Stimulated activated CD8-positive, alpha-beta memory T cell treated with anti-CD3 and anti-CD28 coated beads, Interleukin-4, amount 100 ng/mL, for 48 hours (primary cell): ENCODE results near the gene NEAT1.

ENCODE experiments used
- DNase-seq: peaks from one replicate; pipeline ENCODE4 v3.0.0-alpha.2; 2020

NEAT1 gene

DNA sequence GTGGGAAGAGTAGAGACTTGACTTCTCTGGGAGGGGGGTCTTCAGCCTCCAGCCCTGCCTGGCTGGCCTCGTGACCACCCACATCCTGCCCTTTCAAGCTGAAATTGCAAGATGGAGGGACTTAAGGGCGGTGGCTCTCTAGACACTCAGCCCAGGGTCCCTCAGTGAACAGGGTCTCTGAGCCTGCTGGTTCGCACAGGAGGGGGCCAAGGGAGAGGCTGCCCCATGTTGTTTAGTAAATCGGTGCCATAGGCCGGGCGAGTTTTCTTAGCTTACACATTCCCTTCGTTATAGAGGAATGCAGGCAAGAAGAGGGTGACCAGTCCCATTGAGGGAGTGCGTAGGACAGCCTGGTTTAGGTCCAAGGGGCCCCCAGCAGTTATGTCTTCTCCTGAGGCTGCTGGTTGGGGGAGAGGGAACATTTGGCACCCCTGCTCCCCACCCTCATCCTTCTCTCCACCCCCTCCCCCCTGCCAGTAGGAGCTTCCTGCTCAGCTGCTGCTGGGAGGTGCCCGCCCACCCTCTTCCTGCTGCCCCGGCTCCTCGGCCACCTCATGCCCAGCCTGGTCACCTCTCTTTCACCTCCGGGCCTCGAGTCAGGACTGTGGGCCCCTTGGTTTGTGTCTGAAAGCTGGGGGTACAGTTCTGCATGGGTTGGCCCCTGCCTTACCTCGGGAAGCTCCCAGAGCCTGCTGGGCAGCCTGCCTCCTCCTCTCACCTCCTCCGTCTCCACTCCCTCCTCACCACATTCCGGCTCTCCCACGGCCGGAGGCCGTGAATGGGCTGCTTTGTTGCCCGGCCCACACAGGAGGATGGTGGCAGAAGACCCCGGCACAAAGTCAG is 32.3 kb upstream of the NEAT1 start:
- DNase-seq, result no peak

DNA sequence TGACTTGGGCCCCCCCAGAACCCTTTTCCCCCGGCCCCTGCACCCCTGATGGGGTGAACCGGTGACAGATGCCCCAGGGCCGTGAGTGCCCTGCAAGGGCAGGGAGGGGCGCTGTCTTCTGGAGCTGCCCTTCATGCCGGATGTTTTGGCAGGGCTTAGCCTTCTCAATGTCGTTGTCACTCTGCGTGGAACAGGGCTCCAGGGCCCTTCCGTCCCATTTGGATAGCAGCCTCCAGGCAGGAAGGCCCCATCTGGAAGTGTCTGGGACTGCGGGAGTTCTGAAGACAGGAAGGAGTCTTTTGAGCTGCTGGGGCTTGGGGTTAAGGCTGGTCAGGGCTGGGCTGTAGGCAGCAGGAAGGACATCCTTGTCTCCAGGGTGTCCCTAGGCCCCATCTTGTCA is 31.6 kb upstream of the NEAT1 start:
- no peak for DNase-seq

DNA sequence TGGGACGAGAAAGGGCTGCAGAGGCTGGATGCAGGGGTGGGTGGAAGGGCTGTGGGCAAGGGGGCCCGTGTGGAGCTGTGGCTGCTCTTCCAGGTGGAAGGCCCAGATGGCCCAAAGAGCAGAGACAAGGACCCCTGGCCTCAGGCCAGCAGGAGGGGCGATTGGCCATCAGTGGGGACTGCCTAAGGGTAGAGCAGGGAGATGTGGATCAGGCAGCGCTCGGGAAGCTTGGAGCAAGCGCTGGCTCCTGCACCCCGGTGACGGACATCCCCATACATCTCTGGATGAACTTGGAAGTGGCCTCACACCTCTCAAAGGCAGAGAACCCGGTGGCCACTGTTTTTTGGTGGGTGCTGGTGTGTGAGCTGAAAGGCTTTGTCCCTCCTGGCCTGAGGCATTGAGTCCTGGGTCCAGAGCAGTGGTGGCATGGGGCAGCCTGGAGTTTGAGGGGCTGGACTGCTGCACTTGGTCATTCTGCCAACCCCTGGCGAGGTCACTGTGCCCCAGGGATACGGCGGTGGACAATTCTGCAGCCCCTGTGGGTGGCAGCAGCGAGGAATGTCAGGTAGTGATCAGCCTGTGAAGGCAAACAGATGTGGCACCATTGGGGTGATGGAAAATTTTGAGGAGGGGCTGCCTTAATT is 30.3 kb upstream of the NEAT1 start:
- no peak for DNase-seq

DNA sequence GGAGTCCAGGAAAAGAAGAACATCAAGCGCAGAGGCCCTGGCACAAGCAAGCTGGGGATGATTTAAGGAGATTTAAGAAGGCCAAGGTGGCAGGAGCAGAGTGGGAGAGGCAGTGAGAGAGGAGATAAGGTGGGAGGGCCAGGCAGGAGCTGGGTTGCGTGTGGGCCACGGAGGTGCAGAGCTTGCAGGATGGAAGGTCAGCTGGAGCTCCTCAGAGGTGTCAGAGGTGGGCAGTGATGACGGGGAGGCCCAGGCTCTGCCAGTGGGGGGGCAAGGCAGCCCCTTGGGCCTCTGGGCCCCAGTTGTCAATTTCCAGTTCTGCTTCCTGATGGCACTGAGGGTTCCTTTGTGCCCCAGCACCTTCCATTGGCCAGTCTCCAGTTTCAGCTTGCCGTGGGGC is 29.7 kb upstream of the NEAT1 start:
- no peak for DNase-seq

DNA sequence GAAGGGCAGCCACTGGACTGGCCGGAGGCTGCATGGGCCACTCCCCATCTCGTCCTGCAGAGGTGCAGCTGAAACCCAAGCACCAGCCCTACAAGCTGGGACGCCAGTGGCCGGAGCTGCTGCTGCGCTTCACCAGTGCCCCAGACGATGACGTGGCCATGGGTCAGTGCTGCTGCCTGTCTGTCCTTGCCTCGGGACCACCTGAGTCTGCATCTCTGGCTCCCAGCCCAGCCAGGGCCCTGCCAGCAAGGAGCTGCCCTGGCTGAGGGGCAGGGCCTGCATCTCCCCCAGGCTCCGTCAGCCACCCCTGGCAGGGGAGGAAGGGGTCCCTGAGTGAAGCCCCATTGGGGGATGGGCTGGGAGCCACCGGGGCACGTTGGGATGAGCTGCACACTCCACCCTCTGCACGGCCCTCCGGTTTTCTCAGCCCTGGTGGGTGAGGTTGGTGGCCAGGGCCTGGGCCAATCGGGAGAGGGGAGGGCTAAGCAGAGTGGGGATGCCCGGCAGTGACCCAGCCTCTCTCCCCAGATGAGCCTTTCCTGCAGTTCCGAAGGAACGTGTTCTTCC is 29.0 kb upstream of the NEAT1 start:
- DNase-seq, result no peak

DNA sequence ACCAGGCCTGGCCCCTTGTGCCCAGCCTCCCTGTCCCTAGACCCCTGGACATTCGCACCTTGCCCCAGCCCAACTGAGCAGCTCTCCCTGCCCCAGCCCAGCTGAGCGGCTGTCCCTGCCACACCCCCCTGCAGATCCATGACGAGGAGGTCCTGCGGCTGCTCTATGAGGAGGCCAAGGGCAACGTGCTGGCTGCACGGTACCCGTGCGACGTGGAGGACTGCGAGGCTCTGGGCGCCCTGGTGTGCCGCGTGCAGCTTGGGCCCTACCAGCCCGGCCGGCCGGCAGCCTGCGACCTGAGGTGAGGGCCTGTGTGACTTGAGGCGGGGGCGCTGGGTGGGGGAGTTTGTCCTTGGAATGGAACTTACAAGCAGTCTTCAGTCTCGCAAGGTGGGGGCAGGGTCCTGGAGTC is 28.5 kb upstream of the NEAT1 start:
- DNase-seq, result no peak

DNA sequence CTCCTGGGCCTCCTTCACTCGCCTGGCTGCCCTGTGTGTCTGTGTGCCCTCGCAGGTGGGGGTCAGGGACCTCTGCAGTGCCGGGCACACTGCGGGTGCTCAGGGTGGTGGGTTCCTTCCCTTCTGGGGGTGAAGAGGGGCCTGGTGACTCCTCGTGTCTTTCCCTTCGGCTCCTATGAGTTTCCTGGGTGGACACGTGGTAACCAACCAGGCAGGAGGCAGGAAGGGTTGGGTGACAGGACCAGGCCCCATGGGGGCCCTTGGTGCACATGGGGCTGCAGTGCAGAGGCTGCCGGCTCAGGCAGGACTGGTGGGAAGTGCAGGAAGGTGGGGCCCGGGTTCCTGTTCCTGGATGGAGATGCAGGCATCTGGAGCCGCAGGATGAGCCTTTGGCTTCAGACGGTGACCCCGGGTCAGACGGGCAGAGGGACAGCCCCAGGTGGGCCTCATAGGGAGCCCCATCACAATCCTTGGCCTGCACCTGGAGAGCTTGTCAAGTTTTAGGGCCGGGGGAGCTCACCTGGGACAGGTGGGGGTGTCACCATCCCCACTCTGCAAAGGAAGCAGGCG is 26.6 kb upstream of the NEAT1 start:
- DNase-seq, result no peak

DNA sequence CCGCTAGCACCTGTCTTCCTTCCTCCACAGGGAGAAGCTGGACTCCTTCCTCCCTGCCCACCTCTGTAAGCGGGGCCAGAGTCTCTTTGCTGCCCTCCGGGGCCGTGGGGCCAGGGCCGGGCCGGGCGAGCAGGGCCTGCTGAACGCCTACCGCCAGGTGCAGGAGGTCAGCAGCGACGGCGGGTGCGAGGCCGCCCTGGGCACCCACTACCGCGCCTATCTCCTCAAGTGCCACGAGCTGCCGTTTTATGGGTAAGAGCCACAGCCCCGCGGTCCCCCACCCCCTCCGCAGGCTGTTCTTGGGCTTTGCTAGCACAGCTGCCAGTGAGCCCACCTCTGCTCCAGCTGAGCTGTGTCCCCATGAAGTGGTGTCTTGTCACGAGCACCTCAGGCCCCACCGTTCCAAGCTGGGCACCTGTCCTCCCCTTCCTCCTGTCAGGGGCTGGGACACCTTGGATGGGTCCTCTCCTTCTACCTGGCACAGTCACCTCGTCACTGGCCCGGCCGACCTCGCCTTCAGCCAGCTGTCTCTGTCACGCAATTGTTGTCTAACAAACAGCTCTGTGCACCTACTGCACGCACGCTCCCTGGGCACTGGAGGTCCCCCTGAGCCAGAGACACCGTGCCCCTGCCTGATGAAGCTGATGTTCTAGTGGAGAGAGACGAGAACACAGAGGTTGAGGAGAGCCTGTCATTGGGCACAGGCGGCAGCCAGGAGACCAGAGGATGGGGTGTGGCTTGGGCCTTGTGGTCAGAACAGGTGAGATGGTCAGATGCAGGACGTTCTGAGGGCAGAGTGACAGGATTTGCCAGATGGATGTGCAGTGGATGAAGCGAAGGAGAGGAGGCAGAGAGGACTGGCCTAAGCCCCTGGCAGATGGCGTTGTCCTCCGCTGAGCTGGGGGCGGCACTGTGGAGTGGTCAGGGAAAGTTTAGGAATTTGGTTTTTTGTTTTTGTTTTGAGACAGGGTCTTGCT is 25.5 kb upstream of the NEAT1 start:
- DNase-seq, result no peak

DNA sequence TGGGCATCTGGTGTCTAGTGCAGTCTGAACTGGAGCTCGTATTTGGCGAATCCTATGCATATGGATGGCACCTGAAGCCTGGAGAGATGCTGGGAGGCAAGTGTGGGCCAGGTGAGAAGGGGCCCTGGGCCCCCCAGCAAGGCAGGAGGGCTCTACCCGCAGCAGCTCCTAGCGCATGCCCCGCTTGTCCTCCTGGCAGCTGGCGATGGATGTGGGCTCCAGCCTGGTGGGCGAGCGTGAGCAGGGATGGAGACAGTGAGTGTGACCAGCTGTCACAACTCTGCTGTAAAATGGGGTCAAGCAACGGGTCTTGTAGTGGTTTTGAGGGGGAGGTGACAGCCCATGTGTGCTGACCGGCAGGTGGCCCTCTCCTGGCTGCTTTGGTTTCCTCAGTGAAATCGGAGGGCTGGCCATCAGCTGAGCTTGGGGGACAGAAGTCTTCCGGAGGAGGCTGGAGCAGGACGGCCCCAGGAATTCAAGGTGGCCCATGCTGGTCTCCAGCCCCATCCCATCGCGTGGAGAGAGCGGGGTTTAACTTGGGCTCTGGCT is 24.2 kb upstream of the NEAT1 start:
- DNase-seq, result no peak

DNA sequence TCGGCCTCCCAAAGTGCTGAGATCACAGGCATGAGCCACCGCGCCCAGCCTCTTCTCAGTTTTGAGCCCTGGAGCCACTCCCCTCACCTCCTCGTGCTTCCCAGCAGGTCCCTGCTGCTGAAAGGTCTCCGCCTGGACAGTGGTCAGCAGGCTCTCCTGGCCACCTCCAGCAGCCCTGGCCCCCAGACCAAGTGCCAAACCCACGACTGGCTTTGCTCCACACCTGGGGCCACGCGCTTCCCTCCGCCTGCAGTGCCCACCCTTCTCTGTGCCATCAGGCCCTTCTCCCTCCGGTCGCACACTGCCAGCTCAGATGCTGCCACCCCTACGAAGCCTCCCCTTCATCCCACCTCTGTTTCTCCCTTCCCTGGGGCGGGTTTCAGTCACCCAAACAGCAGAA is 23.3 kb upstream of the NEAT1 start:
- no peak for DNase-seq

DNA sequence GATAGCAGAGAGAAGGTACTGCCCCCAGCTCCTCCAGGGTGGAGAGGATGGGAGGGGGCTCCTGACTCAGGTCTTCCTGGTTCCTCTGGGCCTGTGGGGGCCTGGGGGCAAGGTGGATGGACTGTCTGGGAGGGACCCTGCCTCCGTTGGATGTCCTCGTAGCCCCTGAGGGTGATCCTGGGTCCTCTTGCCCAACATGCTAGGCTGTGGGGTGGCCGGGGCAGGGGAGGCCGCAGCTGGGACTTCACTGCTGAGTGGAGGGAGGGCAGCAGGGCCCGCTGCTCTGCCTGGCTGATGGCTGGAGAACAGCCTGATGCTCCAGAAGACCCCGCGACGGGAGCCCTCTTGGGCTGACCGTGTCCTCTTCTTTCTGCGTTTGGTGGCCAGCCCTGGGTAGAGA is 22.8 kb upstream of the NEAT1 start:
- DNase-seq, result no peak

DNA sequence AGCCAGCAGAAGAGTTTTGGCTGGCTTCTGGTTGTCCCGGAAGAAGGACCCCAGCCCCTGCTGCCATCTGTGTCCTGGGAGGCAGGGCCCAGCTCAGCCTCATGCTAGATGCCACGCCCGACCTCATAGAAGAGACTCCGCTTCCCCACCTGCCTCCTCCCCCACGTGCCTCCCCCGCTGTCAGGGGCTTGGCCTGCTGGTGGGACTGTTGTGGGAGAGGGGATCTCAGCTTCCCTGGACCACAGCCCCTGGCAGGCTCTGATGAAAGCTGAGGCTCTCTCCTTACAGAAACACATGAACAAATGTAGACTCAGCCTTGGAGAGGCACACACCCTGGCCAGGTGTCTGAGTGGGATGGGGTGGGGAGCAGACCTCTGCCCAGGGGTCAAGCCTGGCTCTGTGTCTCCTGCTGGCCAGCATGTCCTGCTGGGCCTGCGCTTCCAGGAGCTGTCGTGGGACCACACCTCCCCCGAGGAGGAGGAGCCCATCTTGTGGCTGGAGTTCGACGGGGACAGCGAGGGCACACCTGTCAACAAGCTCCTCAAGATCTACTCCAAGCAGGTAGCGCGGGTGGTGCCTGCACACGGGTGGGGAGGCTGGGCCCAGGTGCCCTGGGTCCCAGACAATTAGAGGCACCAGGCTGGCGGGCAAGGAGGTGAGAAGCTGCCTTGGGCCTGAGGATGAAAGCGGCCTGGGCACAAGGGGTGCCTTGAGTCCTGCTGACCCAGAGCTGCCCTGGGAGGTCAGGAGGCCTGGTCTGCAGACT is 22.1 kb upstream of the NEAT1 start:
- DNase-seq, result no peak

DNA sequence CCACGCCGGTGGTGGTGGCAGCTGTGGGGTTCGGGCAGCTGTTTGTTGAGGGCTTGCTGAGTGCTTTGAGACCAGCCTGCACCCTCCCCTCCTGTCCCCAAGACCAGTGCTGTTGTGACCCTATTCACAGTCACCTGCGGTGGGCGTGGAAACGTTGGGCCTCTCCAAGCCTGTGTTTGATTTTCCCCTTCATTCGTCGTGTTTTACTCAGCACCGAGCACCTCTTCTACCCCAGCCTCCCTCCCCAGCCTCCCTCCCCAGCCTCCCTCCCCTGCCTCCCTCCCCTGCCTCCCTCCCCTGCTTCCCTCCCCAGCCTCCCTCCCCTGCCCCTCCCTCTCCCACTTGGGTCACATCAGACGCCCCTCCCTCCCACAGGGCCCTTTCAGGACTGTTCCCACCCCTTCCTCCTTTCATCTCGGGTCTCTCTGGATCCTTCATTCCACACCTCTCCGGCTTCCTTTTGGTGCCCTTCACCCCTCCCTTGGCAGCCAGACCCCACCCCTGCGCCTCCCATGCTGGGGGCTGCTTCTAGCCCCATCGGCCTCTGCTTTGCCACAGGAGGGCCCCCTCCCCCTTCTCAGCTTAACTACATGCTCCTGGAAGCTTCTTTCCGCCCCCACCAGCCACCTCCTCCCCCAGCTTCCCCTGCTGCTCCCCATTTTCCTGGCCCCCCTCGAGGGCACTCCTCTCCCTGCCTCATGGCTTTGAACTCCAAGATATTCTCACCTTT is 21.4 kb upstream of the NEAT1 start:
- no peak for DNase-seq

DNA sequence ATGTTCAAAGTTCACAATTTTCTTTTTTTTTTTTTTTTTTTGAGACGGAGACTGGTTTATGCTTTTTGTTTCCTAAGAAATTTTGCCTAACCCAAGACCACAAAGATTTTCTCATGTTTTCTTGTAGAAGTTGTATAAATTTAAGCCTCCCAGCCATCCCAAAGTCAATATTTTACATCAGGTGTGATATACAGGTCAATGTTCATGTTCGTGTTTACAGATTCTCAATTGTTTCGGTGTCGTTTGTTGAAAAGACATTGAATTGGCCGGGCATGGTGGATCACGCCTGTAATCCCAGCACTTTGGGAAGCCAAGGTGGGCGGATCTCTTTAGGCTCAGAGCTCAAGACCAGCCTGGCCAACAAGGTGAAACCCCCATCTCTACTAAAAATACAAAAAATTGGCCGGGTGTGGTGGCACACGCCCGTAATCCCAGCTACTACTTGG is 20.8 kb upstream of the NEAT1 start:
- DNase-seq, result no peak

DNA sequence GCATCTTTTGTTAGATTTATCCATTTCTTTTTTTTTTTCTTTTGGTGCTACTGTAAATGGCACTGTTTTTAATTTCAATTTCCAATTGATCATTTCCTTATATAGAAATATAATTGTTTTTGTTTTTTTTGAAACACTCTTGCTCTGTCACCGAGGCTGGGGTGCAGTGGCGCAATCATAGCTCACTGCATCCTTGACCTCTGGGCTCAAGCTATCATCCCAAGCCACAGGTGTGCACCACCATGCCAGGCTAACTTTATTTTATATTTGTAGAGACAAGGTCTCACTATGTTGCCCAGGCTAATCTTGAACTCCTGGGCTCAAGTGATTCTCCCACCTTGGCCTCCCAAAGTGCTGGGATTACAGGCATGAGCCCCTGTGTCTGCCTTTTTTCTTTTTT is 19.8 kb upstream of the NEAT1 start:
- no peak for DNase-seq

DNA sequence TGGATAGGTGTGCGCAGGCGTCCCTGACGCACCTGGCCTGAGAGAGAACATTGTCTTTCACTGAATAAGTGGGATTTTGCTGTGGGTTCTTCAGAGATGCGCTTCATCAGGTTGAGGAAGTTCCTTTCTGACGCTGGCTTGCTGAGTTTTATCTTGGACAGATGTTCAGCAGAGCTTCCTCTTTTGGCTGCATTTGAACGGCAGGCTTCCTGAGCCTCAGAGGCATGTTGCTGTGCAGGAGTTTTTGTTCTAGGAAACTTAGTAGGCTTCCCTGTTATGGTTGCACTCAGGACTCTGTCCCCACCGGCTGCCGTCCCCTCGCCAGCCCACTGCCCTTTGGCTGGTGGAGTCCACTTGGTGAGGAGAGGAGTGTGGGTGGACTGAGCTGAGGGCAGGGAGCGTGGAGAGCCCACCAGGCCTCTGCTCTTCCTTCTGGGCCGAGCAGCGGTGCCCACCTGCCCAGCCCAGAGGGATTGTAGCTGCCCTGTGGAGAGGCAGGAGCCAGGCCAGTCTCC is 18.9 kb upstream of the NEAT1 start:
- no peak for DNase-seq

DNA sequence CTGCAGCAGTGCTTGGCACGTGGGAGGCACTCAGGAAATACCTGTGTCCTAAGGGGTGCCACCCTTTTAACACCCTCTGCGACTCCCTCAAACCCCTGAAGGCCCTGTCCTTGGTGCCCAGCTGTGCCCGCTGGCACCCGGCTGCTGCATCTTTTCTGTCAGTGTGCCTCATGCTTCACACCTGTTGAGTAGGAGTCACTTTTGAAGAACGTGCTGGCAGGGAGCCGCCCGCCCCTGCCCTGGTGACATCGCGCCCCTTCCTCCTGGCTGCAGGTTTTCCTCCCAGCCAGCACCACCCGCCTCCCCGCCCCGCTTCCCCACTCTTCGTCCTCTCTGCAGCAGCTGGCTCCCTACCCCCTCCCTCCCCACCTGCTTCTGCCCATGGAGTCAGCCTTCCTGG is 18.4 kb upstream of the NEAT1 start:
- no peak for DNase-seq

DNA sequence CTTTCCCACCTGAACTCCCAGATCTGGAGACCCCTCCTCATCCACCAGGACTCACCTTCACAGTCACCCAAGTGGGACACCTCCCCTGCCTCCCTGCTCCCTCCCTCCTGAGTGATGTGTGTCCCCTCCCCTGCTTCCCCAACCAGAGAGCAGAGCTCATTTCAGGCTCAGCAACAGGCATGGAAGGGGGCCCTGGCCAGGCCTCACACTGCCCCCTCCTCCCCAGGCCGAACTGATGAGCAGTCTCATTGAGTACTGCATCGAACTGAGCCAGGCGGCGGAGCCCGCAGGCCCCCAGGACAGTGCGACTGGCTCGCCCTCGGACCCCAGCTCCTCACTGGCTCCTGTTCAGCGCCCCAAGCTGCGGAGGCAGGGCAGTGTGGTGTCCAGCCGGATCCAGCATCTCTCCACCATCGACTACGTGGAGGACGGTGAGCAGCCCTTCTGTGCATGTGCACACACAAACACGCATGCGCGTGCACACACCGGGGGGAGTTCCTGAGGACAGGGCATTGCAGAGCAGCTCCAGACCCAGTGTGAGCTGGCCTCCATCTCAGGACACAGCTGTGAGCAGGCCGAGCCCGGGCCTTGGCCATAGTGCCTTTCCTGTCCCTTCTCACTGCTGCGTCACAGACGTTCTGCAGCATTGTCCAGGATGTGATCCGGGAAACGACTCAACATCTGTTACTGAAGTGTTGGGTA is 17.8 kb upstream of the NEAT1 start:
- no peak for DNase-seq

DNA sequence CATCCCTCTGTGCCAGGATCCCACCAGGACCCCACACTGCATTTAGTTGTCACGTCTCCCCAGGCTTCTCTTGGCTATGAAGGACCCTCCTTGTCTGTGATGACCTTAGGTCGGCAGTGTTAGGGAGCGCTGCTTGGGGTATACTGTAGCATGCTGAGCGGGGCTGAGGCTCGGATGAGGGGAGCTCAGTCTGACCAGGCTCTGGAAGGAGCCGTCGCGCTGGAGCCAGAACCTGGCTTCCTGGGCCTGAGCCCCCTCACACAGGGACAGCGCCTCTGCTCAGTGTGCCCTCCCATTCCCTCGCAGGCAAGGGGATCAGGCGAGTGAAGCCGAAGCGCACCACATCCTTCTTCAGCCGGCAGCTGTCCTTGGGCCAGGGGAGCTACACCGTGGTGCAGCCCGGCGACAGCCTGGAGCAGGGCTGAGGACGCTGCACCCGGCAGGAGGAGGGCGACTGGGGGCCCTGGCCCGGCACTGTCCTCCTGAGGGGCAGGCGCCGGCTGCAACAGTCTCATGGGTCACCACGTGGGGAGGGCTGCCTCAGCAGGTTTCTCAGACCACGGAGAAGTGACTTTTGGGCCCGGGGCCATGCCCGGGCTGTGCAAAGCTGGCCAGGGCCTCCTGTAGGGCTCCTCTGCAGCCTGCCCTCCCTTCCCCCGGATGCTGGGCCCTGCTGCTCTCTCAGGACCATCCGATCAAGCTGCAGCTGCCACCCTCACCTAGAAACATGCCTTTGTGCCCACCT is 11.5 kb upstream of the NEAT1 start:
- DNase-seq, result no peak
